ENCODE data around the gene EMX1.

EMX1 gene

GRCh38 chr2:72961036-72961720 lies 43.9 kb downstream of the EMX1 start:
- no peak for DNase-seq

- DNase-seq, result no peak
These were observed 44.6 kb downstream of the EMX1 start for GRCh38 chr2:72961853-72962468.

GRCh38 chr2:72962911-72963310 lies 45.6 kb downstream of the EMX1 start:
- DNase-seq, result no peak

- DNase-seq, result no peak
These were observed 46.3 kb downstream of the EMX1 start for GRCh38 chr2:72963423-72964145.

GRCh38 chr2:72964146-72964525 lies 46.8 kb downstream of the EMX1 start:
- no peak for DNase-seq

- DNase-seq, result no peak
These were observed 47.7 kb downstream of the EMX1 start for GRCh38 chr2:72965016-72965415.

GRCh38 chr2:72965770-72966450 lies 48.6 kb downstream of the EMX1 start:
- no peak for DNase-seq

GRCh38 chr2:72968286-72968685 lies 51.0 kb downstream of the EMX1 start:
- DNase-seq, result no peak

GRCh38 chr2:72969706-72970105 lies 52.4 kb downstream of the EMX1 start:
- no peak for DNase-seq

- DNase-seq, result no peak
These were observed 53.7 kb downstream of the EMX1 start for GRCh38 chr2:72971036-72971435.

GRCh38 chr2:72972352-72973136 lies 55.2 kb downstream of the EMX1 start:
- DNase-seq, result no peak

- no peak for DNase-seq
These were observed 55.8 kb downstream of the EMX1 start for GRCh38 chr2:72973137-72973535.

GRCh38 chr2:72973566-72974435 lies 56.5 kb downstream of the EMX1 start:
- DNase-seq, result peak; percentile 41 to 54

- no peak for DNase-seq
These were observed 57.1 kb downstream of the EMX1 start for GRCh38 chr2:72974436-72974754.

GRCh38 chr2:72975017-72975416 lies 57.7 kb downstream of the EMX1 start:
- no peak for DNase-seq

- no peak for DNase-seq
These were observed 62.6 kb downstream of the EMX1 start for GRCh38 chr2:72979896-72980295.

- DNase-seq, result no peak
These were observed 63.4 kb downstream of the EMX1 start for GRCh38 chr2:72980535-72981217.

GRCh38 chr2:72981536-72981935 lies 64.2 kb downstream of the EMX1 start:
- no peak for DNase-seq

GRCh38 chr2:72982219-72982618 lies 64.9 kb downstream of the EMX1 start:
- DNase-seq, result no peak

GRCh38 chr2:72982781-72983499 lies 65.6 kb downstream of the EMX1 start:
- no peak for DNase-seq

All from NCI-H2081 (cell line).